OCI-LY7 (cell line): ENCODE results near the gene GNS. TPM values are rescaled to one million over a fixed set of nuclear protein-coding genes. Genes with fewer than 3 reads are reported as not detected.
A peak's percentile ranks its signal among the peaks of the same experiment; 100 is the strongest.

ENCODE experiments used
- BruUV-seq: library from RNA; stranded (reverse); fragments of 400-500 nt; replicated peaks from 2 replicates; lab custom pipeline; 2021; lab: Mats Ljungman, UMichigan
- CTCF ChIA-PET: fragments of 300-600 bp; sonication (Branson Sonifier 250); formaldehyde crosslinking; loops from one replicate; lab custom pipeline; 2022; ENCODE audit warnings: antibody characterized with exemption; ENCODE audit not compliant: unreplicated experiment; lab: Charles Lee
- POLR2A ChIA-PET: fragments of 300-600 bp; sonication (Branson Sonifier 250); formaldehyde crosslinking; loops from one replicate; lab custom pipeline; 2022; ENCODE audit warnings: antibody characterized with exemption; lab: Charles Lee
- DNase-seq: peaks from one replicate; pipeline ENCODE4 v3.0.0-alpha.2; 2015; ENCODE audit warnings: low spot score
- H2AFZ ChIP-seq: fragments of 200-600 bp; sonication (generic), shearing (Covaris generic); 2 replicates; pipeline ENCODE4 v1.6.1; 2014; ENCODE audit warnings: mild to moderate bottlenecking, antibody characterized with exemption, low read length, moderate library complexity
- H3K27ac ChIP-seq: fragments of 200-600 bp; sonication (generic); 2 replicates; pipeline ENCODE4 v1.5.1; 2014; ENCODE audit warnings: mixed run types, low read depth, mild to moderate bottlenecking, moderate library complexity, low read length, inconsistent platforms; ENCODE audit not compliant: poor library complexity, severe bottlenecking
- H3K36me3 ChIP-seq: fragments of 200-600 bp; sonication (generic); 2 replicates; pipeline ENCODE4 v1.6.1; 2014; ENCODE audit warnings: mild to moderate bottlenecking, antibody characterized with exemption, low read length, moderate library complexity, mixed read lengths; ENCODE audit not compliant: insufficient read depth
- H3K4me1 ChIP-seq: fragments of 200-600 bp; sonication (generic); 2 replicates; pipeline ENCODE4 v1.5.1; 2014; ENCODE audit warnings: mild to moderate bottlenecking, low read length; ENCODE audit not compliant: insufficient read depth, poor library complexity, severe bottlenecking
- H3K4me2 ChIP-seq: fragments of 200-600 bp; sonication (generic); 2 replicates; pipeline ENCODE4 v1.6.1; 2014; ENCODE audit warnings: mild to moderate bottlenecking, low read length
- H3K4me3 ChIP-seq: fragments of 200-600 bp; sonication (generic); 2 replicates; pipeline ENCODE4 v1.5.1; 2014; ENCODE audit warnings: mild to moderate bottlenecking, low read depth, low read length; ENCODE audit not compliant: poor library complexity, severe bottlenecking
- H3K79me2 ChIP-seq: fragments of 200-600 bp; sonication (generic); 2 replicates; pipeline ENCODE4 v1.6.1; 2016; ENCODE audit warnings: low read depth, mild to moderate bottlenecking, low read length, moderate library complexity, mixed read lengths; ENCODE audit not compliant: insufficient read depth
- H3K9me2 ChIP-seq: fragments of 200-600 bp; sonication (generic); 2 replicates; pipeline ENCODE4 v1.6.1; 2016; ENCODE audit warnings: mild to moderate bottlenecking, low read length, mixed read lengths; ENCODE audit not compliant: insufficient read depth
- H3K9me3 ChIP-seq: fragments of 200-600 bp; sonication (generic); 2 replicates; pipeline ENCODE4 v1.6.1; 2014; ENCODE audit warnings: mild to moderate bottlenecking, mixed run types, low read length, mixed read lengths
- H4K20me1 ChIP-seq: fragments of 200-600 bp; sonication (generic); 2 replicates; pipeline ENCODE4 v1.6.1; 2014; ENCODE audit warnings: mild to moderate bottlenecking, antibody characterized with exemption, low read length, moderate library complexity, mixed read lengths; ENCODE audit not compliant: insufficient read depth
- CTCF ChIP-seq: fragments of 200-600 bp; sonication (generic); conservative IDR thresholded peaks from 2 replicates; pipeline ENCODE4 v1.5.1; 2014; ENCODE audit warnings: mild to moderate bottlenecking, antibody characterized with exemption, low read length, moderate library complexity, mixed read lengths
- EZH2phosphoT487 ChIP-seq: fragments of 200-600 bp; sonication (generic); IDR thresholded peaks from 2 replicates; pipeline ENCODE4 v1.6.1; 2018; ENCODE audit warnings: low read depth, borderline replicate concordance, mild to moderate bottlenecking, mixed run types, antibody characterized with exemption, low read length, moderate library complexity, mixed read lengths
- intact Hi-C: fragments of 100-400 bp; cut with micrococcal nuclease; formaldehyde crosslinking; loops from one replicate; pipeline ENCODE4 v1.10.0; 2022; ENCODE audit not compliant: unreplicated experiment
- total RNA-seq, 2 experiments: library from RNA; depleted of rRNA in 1 of 2; stranded (reverse); fragments of >200 nt in 1 of 2; shearing (Covaris generic) in 1 of 2; gene quantifications; 2 replicates each; pipeline ENCODE4 v1.2.3, GENCODE V29; 2014 to 2022

GNS gene
- total RNA-seq, 2 experiments from 2014 or later: 8.0 to 16.0 TPM

GRCh38 chr12:64671681-64672080 lies 87.5 kb downstream of the GNS start:
- TF ChIP-seq EZH2phosphoT487: no peak
- TF ChIP-seq CTCF: no peak
- Histone ChIP-seq H4K20me1 (peaks cover 10% of the 10 kb centered on the region; the same call in 1 of the 2 replicates), H3K9me2 (no peaks in the 10 kb centered on the region), H2AFZ (no peak overlapping the region), H3K4me3 (no peak overlapping the region), H3K27ac (no peak overlapping the region), H3K36me3 (no peaks in the 10 kb centered on the region), H3K9me3 (no peaks in the 10 kb centered on the region), H3K4me2 (no peak overlapping the region), H3K4me1 (peaks cover 87% of the 10 kb centered on the region), H3K79me2 (peaks cover 92% of the 10 kb centered on the region)
- POLR2A ChIA-PET: no interaction called here
- no peak for DNase-seq
- CTCF ChIA-PET: no interaction called here
- BruUV-seq: no TSS peak
- intact Hi-C loops: no loop called here

- POLR2A ChIA-PET: interaction anchor here (1.6 to 1.7 kb wide), 2 partner anchors 52 to 60 kb away, joined by 11 to 13 read pairs; partner anchors contain the start of gene RASSF3
- CTCF ChIA-PET: no interaction called here
- H3K9me3 ChIP-seq: no peaks in the 10 kb centered on the region
- H3K9me2 ChIP-seq: no peaks in the 10 kb centered on the region
- BruUV-seq: no TSS peak
- no peaks in the 10 kb centered on the region for H3K36me3 ChIP-seq
- intact Hi-C loops: loop anchor here (1.0 kb wide), 1 partner anchor 60 kb away; no protein-coding TSS in a partner anchor
- no peak for DNase-seq
- peak overlapping the region; percentile 82 for H3K4me2 ChIP-seq
- no peak for TF ChIP-seq CTCF
- peaks cover 91% of the 10 kb centered on the region for H3K4me1 ChIP-seq
- H2AFZ ChIP-seq: no peak overlapping the region
- no peak overlapping the region for H3K27ac ChIP-seq
- peaks cover 96% of the 10 kb centered on the region for H3K79me2 ChIP-seq
- H3K4me3 ChIP-seq: no peak overlapping the region
- H4K20me1 ChIP-seq: peaks cover 10% of the 10 kb centered on the region; the same call in 1 of the 2 replicates
Measured at GRCh38 chr12:64670919-64671639, 88.1 kb downstream of the GNS start.

- Histone ChIP-seq H4K20me1 (peaks cover 11% of the 10 kb centered on the region; the same call in 1 of the 2 replicates), H3K4me2 (peak overlapping the region; percentile 82), H3K36me3 (no peaks in the 10 kb centered on the region), H3K4me1 (peaks cover 94% of the 10 kb centered on the region), H3K9me2 (no peaks in the 10 kb centered on the region), H3K4me3 (peak overlapping the region; percentile 60), H3K27ac (peak overlapping the region; percentile 82), H3K9me3 (no peaks in the 10 kb centered on the region), H2AFZ (no peak overlapping the region), H3K79me2 (peaks cover 96% of the 10 kb centered on the region)
- 0 out of 2 replicates have a peak, but pooled peaks have one; percentile 12 for TF ChIP-seq CTCF
- no peak for TF ChIP-seq EZH2phosphoT487
- CTCF ChIA-PET: interaction anchor here (0.9 kb wide), 1 partner anchor 9 kb away, joined by 3 read pairs; no protein-coding TSS in a partner anchor
- DNase-seq: peak; percentile 27
- POLR2A ChIA-PET: interaction anchor here (0.6 to 2.0 kb wide), 21 partner anchors 12 to 523 kb away, joined by 3 to 13 read pairs (median 4); partner anchors contain the start of gene RASSF3
- intact Hi-C loops: loop anchor here (1.0 kb wide), 1 partner anchor 59 kb away; no protein-coding TSS in a partner anchor
- no TSS peak for BruUV-seq
Measured at GRCh38 chr12:64670019-64670418, 89.2 kb downstream of the GNS start.
